ENCODE data around the gene SPATA6. TPM values are rescaled to one million over a fixed set of nuclear protein-coding genes. Genes with fewer than 3 reads are reported as not detected.
A peak's percentile ranks its signal among the peaks of the same experiment; 100 is the strongest.
"Not testable (repeated sequence)": the region's sequence is repeated elsewhere in the genome, so short reads cannot be mapped to it uniquely, and the experiment has no call there.

The SPATA6 gene
- polyA plus RNA-seq, 1 donor: 8.2 TPM

DNA sequence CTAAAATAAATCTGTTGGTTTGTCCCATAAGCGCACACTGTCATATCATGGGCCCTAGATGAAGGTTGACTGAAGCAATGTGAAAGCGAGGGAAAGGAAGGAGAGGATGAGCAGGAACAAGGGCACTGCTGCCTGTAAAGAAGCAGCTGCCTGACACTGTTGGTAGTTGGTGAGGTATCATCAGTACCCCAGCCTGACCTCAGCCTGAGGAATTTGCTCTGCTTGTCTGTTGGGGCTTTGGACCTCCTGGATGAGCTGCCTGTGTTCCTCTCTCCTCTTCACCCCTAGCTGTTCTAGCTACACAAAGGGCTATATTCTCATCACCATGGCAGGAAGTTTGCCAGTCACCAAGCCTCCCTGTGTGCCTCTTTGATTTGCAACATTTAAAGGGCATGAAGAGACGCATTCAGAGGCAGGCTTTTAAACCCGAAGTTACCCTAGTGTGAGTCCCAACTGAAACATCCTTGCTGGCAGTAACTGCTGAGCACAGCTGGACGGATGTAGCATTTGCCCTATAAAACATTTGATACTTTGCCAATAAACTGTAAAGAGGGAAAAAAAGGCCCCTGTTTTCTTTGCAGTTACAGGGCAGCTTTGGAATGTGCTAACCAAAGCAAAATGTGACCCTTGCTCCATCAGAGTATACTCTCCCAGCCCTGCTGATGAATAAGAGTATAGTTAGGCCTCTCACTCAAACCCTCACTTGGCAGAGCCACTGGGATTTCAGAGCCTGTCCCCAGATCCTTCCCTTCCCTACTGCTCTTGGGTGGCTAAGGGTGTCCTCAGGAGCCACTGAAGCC lies 22.2 kb upstream of the SPATA6 start:
- Histone ChIP-seq H3K27me3 (ENCODE audit: control insufficient read depth, insufficient read depth, low read length) (no peaks in the 10 kb centered on the region), H3K4me1 (ENCODE audit: control insufficient read depth, insufficient read depth, low read length) (peaks cover 27% of the 10 kb centered on the region), H3K9me3 (ENCODE audit: control insufficient read depth, low read depth, low read length) (no peaks in the 10 kb centered on the region), H3K4me3 (ENCODE audit: low read length) (no peak overlapping the region), H3K27ac (ENCODE audit: low read length) (peak overlapping the region; percentile 69), H3K36me3 (ENCODE audit: control insufficient read depth, insufficient read depth, low read length) (no peaks in the 10 kb centered on the region)
- DNase-seq: peak; percentile 74 to 91
- WGBS (ENCODE audit: insufficient coverage, low lambda C conversion rate): no CpG with 5 or more reads among the region's 5 CpGs

DNA sequence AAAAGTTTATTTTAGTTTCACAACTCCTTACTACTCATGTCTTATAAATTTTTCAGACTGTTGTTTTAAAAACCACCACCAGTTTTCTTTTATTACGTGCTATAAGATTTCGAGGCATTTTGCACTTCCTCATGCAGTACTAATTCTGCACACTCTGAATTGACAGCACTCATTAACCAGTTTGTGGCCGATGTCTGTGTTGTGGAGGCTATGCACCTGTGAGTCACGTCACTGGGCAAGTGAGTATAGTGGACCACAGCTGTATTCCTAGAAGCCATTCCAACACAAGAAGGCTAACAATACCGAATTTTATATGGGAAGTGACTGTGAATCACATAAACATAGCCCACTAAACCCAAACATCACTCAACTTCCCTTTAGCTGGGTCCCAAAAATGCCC lies 21.0 kb upstream of the SPATA6 start:
- Histone ChIP-seq H3K27ac (ENCODE audit: low read length) (no peak overlapping the region), H3K4me3 (ENCODE audit: low read length) (no peak overlapping the region), H3K36me3 (ENCODE audit: control insufficient read depth, insufficient read depth, low read length) (no peaks in the 10 kb centered on the region), H3K9me3 (ENCODE audit: control insufficient read depth, low read depth, low read length) (no peaks in the 10 kb centered on the region), H3K27me3 (ENCODE audit: control insufficient read depth, insufficient read depth, low read length) (no peaks in the 10 kb centered on the region), H3K4me1 (ENCODE audit: control insufficient read depth, insufficient read depth, low read length) (peaks cover 24% of the 10 kb centered on the region)
- no peak for DNase-seq
- no CpG with 5 or more reads among the region's 5 CpGs for WGBS (ENCODE audit: insufficient coverage, low lambda C conversion rate)

DNA sequence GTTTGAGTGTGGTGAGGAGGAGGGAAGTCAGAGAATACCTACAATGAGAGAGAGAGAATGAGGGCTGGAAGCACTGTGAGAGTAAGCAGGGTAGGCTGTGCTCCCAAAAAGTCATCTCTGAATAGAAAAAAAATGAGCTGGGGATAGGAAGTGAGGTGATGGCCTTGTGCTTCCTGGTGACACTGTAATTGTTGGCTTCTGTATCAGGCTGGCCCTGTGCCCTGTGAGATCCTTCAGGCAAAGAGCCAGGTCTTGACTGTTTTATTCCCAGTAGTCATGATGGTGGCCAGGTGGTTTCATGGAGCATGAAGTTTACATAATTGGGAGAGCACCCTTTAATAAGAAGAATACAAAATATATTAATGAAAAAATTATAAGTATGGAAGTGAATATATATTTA lies 20.4 kb upstream of the SPATA6 start:
- DNase-seq: peak in 1 of 2 donors; percentile 32
- peaks cover 24% of the 10 kb centered on the region for H3K4me1 ChIP-seq (ENCODE audit: control insufficient read depth, insufficient read depth, low read length)

DNA sequence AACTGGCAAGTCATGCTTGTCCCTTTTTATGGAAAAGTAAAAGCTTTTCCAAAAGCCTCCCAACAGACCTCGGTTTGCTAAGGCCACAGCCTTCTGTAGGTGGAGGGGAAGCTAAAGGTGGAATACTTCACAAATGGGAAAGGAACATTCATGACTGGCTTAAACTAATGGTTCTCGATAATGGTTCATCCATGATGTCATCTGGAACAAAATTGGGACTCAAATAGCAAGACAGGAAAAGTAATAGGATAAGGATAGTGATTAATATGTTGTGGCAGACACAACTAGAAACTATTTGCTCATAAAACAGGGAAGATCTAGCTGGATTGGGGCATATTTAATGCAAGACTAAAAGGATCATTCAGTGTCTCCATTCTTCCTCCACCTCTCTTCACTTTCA lies 16.7 kb upstream of the SPATA6 start:
- Histone ChIP-seq H3K4me3 (ENCODE audit: low read length) (no peak overlapping the region), H3K36me3 (ENCODE audit: control insufficient read depth, insufficient read depth, low read length) (no peaks in the 10 kb centered on the region), H3K27ac (ENCODE audit: low read length) (no peak overlapping the region), H3K27me3 (ENCODE audit: control insufficient read depth, insufficient read depth, low read length) (no peaks in the 10 kb centered on the region), H3K4me1 (ENCODE audit: control insufficient read depth, insufficient read depth, low read length) (peaks cover 13% of the 10 kb centered on the region), H3K9me3 (ENCODE audit: control insufficient read depth, low read depth, low read length) (no peaks in the 10 kb centered on the region)
- WGBS (ENCODE audit: insufficient coverage, low lambda C conversion rate): 100% methylated on average over 1 of the region's 2 CpGs
- no peak for DNase-seq

More for the DNA sequence above, 20.4 kb upstream of the SPATA6 start:
- H3K27ac ChIP-seq (ENCODE audit: low read length): no peak overlapping the region
- no peaks in the 10 kb centered on the region for H3K27me3 ChIP-seq (ENCODE audit: control insufficient read depth, insufficient read depth, low read length)
- H3K4me3 ChIP-seq (ENCODE audit: low read length): no peak overlapping the region
- H3K36me3 ChIP-seq (ENCODE audit: control insufficient read depth, insufficient read depth, low read length): no peaks in the 10 kb centered on the region
- no peaks in the 10 kb centered on the region for H3K9me3 ChIP-seq (ENCODE audit: control insufficient read depth, low read depth, low read length)

DNA sequence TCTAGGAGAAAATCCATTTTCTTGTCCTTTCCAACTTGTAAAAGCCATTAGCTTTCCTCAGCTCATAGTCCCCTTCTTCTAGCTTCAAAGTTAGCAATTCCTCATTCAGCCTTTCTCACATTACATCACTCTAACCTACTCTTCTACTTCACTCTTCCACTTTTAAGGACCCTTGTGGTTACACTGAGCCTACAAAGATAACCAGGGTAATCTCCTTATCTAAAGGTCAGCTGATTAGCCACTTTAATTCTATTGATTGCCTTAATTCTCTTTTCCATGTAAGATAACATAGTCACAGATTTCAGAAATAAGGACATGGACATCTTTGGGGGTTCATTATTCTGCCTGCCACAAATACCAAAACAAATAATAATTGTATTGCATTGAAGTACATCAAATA lies 8.5 kb upstream of the SPATA6 start:
- no peak overlapping the region for H3K4me3 ChIP-seq (ENCODE audit: low read length)
- DNase-seq: no peak
- H3K27ac ChIP-seq (ENCODE audit: low read length): no peak overlapping the region
- peaks cover 5% of the 10 kb centered on the region for H3K9me3 ChIP-seq (ENCODE audit: control insufficient read depth, low read depth, low read length)
- H3K27me3 ChIP-seq (ENCODE audit: control insufficient read depth, insufficient read depth, low read length): no peaks in the 10 kb centered on the region
- no peaks in the 10 kb centered on the region for H3K4me1 ChIP-seq (ENCODE audit: control insufficient read depth, insufficient read depth, low read length)
- no peaks in the 10 kb centered on the region for H3K36me3 ChIP-seq (ENCODE audit: control insufficient read depth, insufficient read depth, low read length)

DNA sequence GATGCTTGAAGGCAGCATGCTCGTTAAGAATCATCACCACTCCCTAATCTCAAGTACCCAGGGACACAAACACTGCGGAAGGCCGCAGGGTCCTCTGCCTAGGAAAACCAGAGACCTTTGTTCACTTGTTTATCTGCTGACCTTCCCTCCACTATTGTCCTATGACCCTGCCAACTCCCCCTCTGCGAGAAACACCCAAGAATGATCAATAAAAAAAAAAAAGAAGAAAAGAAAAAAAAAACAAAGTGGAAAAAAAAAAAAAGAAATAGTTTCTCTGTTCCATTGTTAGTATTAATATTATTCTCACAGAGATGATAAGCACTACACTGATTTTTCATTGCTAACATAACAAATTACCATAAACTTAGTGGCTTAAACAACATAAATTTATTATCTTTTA lies 8.0 kb upstream of the SPATA6 start:
- H3K27ac ChIP-seq (ENCODE audit: low read length); H3K36me3 ChIP-seq (ENCODE audit: control insufficient read depth, insufficient read depth, low read length); H3K4me1 ChIP-seq (ENCODE audit: control insufficient read depth, insufficient read depth, low read length); H3K9me3 ChIP-seq (ENCODE audit: control insufficient read depth, low read depth, low read length); DNase-seq; H3K27me3 ChIP-seq (ENCODE audit: control insufficient read depth, insufficient read depth, low read length); H3K4me3 ChIP-seq (ENCODE audit: low read length): not testable (repeated sequence)
- WGBS (ENCODE audit: insufficient coverage, low lambda C conversion rate): no CpG with 5 or more reads among the region's 4 CpGs

DNA sequence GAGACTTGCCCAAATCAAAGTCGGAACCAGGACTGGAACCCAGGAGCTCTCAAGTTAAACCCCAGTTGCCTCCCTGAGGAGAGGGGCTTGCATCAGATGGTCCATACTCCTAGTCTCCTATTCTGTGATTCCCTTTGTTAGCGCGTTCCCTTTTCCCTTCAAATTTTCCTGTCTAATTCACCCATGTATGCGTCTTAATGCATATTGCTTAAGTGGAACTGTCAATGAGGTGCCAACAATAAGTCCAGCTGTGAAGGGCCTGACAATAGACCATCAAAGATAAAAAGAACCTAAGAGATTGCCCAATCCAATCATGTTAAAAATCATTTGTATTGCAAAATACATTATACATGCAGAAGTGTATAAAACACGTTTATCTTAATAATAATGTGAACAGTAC lies 634 bp upstream of the SPATA6 start:
- H3K4me3 ChIP-seq (ENCODE audit: low read length): peak overlapping the region; percentile 78
- WGBS (ENCODE audit: insufficient coverage, low lambda C conversion rate): 29% methylated on average over 1 of the region's 5 CpGs
- no peaks in the 10 kb centered on the region for H3K27me3 ChIP-seq (ENCODE audit: control insufficient read depth, insufficient read depth, low read length)
- H3K4me1 ChIP-seq (ENCODE audit: control insufficient read depth, insufficient read depth, low read length): peaks cover 4% of the 10 kb centered on the region
- peak overlapping the region; percentile 83 for H3K27ac ChIP-seq (ENCODE audit: low read length)
- H3K9me3 ChIP-seq (ENCODE audit: control insufficient read depth, low read depth, low read length): no peaks in the 10 kb centered on the region
- DNase-seq: peak in 1 of 2 donors; percentile 11
- no peaks in the 10 kb centered on the region for H3K36me3 ChIP-seq (ENCODE audit: control insufficient read depth, insufficient read depth, low read length)

DNA sequence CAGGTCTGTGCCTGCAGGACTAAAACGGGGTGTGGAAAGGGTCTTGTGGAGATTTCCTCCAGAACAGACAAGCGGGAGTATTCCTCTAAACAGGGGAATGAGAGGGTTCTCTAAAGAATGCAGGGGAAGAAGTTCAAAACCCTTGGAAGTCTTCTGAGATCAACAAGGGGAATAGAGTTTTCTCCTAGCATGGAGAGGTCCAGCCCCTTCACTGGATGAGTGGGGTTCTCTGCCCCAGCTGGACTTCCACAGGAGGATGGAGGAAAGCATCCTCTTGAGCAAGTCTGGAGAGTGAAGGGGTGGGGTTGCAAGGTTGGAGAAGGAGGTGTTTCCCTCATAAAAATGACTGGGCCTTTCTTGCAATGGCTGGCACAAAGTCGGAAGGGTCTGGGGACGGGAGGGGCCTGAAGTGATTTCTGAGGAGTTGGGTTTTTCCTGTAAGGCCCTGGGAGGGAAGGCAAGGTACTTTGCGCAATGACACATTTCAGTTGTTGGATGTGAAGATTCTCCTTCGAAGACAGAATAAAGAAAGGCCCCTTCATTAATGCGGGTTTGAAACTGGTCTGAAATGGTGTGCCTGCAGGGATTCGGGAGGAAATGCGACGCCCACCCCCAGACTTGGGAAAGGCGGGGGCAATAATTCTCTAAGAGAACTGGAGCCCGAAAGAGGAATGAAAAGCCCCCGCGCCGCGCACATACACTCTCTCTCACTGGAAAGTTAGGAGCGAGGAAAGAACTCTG lies 884 bp downstream of the SPATA6 start:
- no peaks in the 10 kb centered on the region for H3K9me3 ChIP-seq (ENCODE audit: control insufficient read depth, low read depth, low read length)
- no peak for DNase-seq
- peaks cover 4% of the 10 kb centered on the region for H3K4me1 ChIP-seq (ENCODE audit: control insufficient read depth, insufficient read depth, low read length)
- H3K27me3 ChIP-seq (ENCODE audit: control insufficient read depth, insufficient read depth, low read length): no peaks in the 10 kb centered on the region
- WGBS (ENCODE audit: insufficient coverage, low lambda C conversion rate): no CpG with 5 or more reads among the region's 17 CpGs
- H3K4me3 ChIP-seq (ENCODE audit: low read length): peak overlapping the region; percentile 78
- no peaks in the 10 kb centered on the region for H3K36me3 ChIP-seq (ENCODE audit: control insufficient read depth, insufficient read depth, low read length)
- peak overlapping the region; percentile 77 for H3K27ac ChIP-seq (ENCODE audit: low read length)

DNA sequence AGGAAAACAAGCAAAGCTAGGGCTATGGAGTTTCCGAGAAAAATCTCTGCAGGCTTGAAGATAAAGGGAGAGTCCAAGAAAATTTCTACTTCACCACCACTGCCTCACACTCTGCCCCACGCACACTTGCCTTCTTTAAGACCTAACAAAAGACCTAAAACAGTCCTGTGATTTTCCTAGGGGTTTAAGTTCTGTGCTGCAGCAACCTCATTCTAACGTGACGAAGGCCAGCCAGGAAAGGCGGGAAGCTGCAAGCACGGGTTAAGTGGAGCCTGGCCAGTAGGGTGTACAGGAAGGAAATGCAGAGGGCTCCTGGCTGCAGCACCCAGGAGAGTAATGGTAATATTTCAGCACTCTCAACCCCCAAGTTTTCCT lies 1.5 kb downstream of the SPATA6 start:
- no peaks in the 10 kb centered on the region for H3K27me3 ChIP-seq (ENCODE audit: control insufficient read depth, insufficient read depth, low read length)
- no peak for DNase-seq
- H3K36me3 ChIP-seq (ENCODE audit: control insufficient read depth, insufficient read depth, low read length): no peaks in the 10 kb centered on the region
- peak overlapping the region; percentile 27 for H3K27ac ChIP-seq (ENCODE audit: low read length)
- no peak overlapping the region for H3K4me3 ChIP-seq (ENCODE audit: low read length)
- 50% methylated on average over 1 of the region's 6 CpGs for WGBS (ENCODE audit: insufficient coverage, low lambda C conversion rate)
- H3K4me1 ChIP-seq (ENCODE audit: control insufficient read depth, insufficient read depth, low read length): peaks cover 4% of the 10 kb centered on the region
- H3K9me3 ChIP-seq (ENCODE audit: control insufficient read depth, low read depth, low read length): no peaks in the 10 kb centered on the region

DNA sequence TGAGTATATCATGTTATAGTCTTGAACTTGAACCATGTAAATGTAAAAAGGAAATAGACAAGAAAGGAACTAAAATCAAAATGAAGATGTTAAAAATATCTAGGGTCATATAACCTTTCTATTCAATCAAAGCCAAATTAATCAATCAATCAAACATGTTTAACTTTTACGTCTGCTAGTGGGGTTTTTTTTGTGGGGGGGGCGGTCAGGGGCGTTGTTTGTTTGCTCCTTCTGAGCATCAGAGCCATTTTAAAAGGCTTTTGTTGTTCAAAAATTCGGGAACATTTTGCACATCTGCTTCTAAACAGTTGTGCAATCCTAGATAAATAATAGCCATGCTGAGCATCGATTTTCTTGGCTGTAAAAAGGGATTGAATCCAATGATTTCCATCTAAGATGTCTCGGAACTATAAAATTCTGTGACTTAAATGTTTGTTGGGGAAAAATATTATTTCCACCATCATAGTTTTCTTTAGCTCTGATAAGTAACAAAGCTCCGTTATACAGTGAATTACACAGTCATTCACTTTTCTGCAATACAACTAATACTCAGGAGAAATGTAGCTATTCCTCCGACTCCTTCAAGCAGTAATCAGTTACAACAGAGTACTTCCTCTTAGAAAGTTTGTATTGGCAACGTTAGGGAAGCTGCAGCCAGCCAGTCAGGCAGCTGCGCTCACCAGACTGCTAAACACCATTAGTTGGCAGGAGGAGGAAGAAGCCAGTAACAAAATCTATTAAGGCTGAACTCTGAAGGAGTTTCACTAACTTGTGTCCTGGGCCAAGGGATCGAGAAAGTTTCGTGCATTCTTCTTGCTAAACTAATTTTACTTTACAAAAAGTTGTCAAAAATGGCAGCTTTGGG lies 2.2 kb downstream of the SPATA6 start:
- DNase-seq: peak in 1 of 2 donors; percentile 26
- H3K27ac ChIP-seq (ENCODE audit: low read length): peak overlapping the region; percentile 31
- H3K4me3 ChIP-seq (ENCODE audit: low read length): no peak overlapping the region
- WGBS (ENCODE audit: insufficient coverage, low lambda C conversion rate): 76% methylated on average over 6 of the region's 12 CpGs
- H3K4me1 ChIP-seq (ENCODE audit: control insufficient read depth, insufficient read depth, low read length): peaks cover 4% of the 10 kb centered on the region
- H3K9me3 ChIP-seq (ENCODE audit: control insufficient read depth, low read depth, low read length): no peaks in the 10 kb centered on the region
- H3K36me3 ChIP-seq (ENCODE audit: control insufficient read depth, insufficient read depth, low read length): no peaks in the 10 kb centered on the region
- H3K27me3 ChIP-seq (ENCODE audit: control insufficient read depth, insufficient read depth, low read length): no peaks in the 10 kb centered on the region

Measured in large intestine (tissue), 3 donors.